Activated naive CD4-positive, alpha-beta T cell treated with anti-CD3 and anti-CD28 coated beads, Interleukin-2, amount 10 ng/mL, durations not matched to agents 7 days and 5 days (primary cell): Measurements from ENCODE around the gene BDKRB2.

Experiments used
- CTCF ChIA-PET: fragments of 350-600 bp; sonication (Branson Sonifier 250); formaldehyde crosslinking; loops from one replicate; lab custom pipeline; 2021; ENCODE audit warnings: antibody characterized with exemption; lab: Charles Lee
- DNase-seq: peaks from one replicate; pipeline ENCODE4 v3.0.0-alpha.2; 2020
- H3K27ac Mint-ChIP-seq: one replicate; pipeline ENCODE4 v1.8.0; 2021; ENCODE audit warnings: mild to moderate bottlenecking, moderate library complexity, mixed read lengths
- H3K27me3 Mint-ChIP-seq: one replicate; pipeline ENCODE4 v1.8.0; 2021; ENCODE audit warnings: mild to moderate bottlenecking, mixed read lengths
- H3K36me3 Mint-ChIP-seq: one replicate; pipeline ENCODE4 v1.8.0; 2021; ENCODE audit warnings: mixed read lengths
- H3K4me1 Mint-ChIP-seq: one replicate; pipeline ENCODE4 v1.8.0; 2021; ENCODE audit warnings: mixed read lengths
- H3K4me3 Mint-ChIP-seq: one replicate; pipeline ENCODE4 v1.8.0; 2021; ENCODE audit warnings: mild to moderate bottlenecking, moderate library complexity, mixed read lengths
- H3K9me3 Mint-ChIP-seq: one replicate; pipeline ENCODE4 v1.8.0; 2021; ENCODE audit warnings: mixed read lengths

Gene BDKRB2

DNA sequence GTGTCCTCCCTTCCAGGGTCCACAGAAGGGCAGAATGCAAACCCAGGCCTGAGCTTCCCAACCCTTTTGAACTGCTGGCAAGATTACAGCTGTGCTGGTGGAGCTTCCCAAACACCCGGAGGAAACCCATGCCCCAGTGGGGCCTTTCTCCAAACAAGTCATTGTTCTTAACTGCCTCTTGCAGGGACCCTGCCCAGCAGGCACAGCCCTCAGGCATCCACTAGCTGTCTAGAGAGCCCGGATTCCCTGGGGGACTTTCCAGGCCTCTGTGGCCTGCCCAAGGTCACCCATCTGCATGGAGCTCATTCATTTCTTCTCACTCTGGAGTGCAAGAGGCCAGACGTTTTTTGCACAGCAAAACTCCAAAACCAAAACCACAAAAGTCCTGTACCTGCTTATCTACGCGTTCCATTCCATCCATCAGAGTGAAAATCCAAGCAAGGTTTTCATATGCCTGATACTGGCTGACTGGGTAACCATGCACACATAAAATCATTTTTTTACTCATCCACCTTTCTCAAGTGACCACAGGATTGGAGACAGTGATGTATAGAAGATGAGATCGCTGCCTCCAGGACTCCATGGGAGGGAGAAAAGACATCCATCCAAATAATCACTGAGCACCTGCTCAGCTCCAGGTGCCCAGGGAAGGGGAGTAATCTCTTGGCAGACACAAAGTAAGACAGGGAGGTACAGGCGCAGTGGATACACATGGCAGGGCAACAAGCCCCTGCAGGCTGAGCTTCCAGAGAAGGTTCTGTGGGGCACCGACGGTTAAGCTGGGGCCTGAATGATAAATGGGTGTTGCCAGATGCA, 17.2 kb upstream of the BDKRB2 start:
- Mint-ChIP-seq H3K36me3 (no peaks in the 10 kb centered on the region), H3K4me1 (no peaks in the 10 kb centered on the region), H3K27me3 (peaks cover 7% of the 10 kb centered on the region), H3K9me3 (no peaks in the 10 kb centered on the region), H3K4me3 (no peak overlapping the region), H3K27ac (no peak overlapping the region)
- CTCF ChIA-PET = no interaction called here
- DNase-seq = no peak

DNA sequence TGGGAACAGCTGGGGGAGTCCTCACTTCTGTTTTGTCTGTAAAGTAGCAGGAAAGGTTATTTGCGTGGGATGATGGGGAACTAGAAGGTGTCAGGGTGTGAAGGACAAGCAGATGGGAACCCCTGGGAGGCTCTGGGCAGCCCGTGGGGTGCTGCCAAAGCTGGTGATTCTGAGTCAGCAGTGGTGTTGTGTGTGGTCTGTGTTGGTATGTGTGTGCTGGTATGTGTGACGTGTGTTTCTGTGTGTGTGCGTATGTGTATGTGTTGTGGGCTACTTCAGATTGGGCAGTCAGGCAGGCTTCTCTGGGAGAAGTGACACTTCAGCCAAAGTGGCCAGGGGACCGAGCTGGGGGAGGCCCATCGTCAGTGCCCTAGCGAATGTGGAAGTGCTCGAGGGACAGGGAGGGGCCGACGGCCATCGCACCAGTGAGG, 15.3 kb upstream of the BDKRB2 start:
- CTCF ChIA-PET = no interaction called here
- Mint-ChIP-seq H3K9me3 (no peaks in the 10 kb centered on the region), H3K27me3 (peaks cover 7% of the 10 kb centered on the region), H3K36me3 (no peaks in the 10 kb centered on the region), H3K4me1 (no peaks in the 10 kb centered on the region), H3K4me3 (no peak overlapping the region), H3K27ac (no peak overlapping the region)
- DNase-seq = no peak

DNA sequence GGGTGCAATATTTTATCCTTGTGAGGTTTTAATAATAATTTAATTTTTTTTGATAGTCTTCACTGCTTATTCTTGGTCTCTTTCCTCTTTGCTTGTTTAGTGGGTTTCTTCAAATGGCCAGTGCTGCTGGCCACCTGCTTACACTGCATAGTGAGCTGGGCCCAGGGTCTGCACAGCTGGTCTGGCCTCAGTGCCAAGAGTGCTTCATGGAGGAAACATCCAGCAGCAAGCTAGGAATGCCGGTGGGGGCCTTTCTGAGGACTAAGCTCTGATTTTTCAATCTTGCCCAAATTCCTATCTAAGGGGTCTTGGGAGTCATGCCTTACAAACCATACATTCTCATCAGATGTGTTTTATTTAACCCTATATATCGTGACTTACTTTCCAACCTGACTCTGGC, 13.3 kb upstream of the BDKRB2 start:
- CTCF ChIA-PET = no interaction called here
- H3K27ac Mint-ChIP-seq = no peak overlapping the region
- peaks cover 7% of the 10 kb centered on the region for H3K27me3 Mint-ChIP-seq
- no peak overlapping the region for H3K4me3 Mint-ChIP-seq
- H3K36me3 Mint-ChIP-seq = no peaks in the 10 kb centered on the region
- DNase-seq = no peak
- H3K4me1 Mint-ChIP-seq = peaks cover 2% of the 10 kb centered on the region
- H3K9me3 Mint-ChIP-seq = peaks cover 6% of the 10 kb centered on the region

DNA sequence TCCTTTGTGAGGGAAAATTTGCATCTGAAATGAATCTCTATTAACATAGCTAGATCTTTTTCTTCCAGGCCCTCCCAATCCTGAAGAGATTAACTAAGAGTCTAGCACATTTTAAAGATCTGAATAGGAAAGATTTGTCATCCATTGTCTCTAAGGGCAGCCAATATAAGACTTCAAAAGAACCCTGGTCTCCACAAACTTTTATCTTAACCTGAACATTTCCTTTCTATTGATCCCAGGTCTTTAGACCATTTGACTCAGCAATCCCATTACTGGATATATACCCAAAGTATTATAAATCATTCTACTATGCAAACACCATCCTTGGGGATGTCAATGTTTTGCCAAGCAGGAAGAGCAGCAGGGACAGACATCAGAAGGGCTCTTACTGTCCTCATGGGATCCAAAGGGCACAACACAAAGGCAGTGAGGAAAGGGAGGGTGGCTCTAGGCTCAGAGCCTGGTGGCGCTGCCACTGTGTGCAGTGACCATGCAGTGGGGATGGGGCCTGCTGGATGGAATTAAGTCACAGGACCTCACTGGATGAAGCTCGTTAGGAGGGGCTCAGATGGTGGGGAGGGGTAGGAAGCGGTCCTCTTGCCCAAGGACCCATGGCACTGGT, 12.7 kb upstream of the BDKRB2 start:
- Mint-ChIP-seq H3K4me3 (no peak overlapping the region), H3K36me3 (no peaks in the 10 kb centered on the region), H3K27ac (no peak overlapping the region), H3K4me1 (peaks cover 7% of the 10 kb centered on the region), H3K27me3 (peaks cover 7% of the 10 kb centered on the region), H3K9me3 (peaks cover 12% of the 10 kb centered on the region)
- DNase-seq = no peak
- CTCF ChIA-PET = no interaction called here

DNA sequence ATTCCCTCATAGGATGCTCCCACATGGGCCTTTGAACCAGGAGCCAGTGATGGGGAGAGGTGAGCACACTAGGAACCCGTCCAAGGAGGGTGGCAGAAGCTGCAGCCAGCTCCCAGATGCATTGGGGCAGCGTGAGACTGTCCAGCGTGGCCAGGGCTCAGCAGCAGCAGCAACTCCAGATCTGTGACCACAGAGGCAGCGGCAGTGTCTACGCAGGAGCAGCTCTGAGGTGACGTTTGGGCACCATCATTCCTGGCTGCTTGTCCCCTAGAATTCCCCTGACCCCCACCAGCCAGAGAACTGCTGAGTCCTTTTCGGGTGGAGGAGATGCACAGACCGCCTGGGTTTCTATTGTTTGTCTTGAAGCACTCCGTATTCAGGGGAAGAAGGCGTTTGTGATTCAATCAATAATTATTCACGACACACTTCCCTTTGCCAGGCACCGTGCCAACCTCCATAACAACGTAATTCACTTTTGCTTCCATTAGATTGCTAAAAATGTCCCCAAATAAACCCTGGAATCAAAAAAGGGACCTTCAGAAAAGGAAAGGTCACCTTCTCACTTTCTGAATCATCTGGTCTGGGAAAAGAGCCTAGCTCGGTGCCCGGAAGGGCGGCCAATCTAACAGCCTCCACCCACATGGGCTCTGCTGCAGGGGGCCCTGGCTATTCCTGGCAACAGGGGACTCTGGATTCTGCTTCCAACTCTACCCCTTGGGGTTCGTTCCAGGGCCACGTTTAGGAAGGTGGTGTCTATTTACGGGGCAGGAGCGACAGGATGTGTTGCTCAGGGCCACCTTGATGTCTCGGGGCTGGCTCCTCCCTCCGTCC, 11.4 kb upstream of the BDKRB2 start:
- no peak for DNase-seq
- peaks cover 7% of the 10 kb centered on the region for H3K27me3 Mint-ChIP-seq
- no peak overlapping the region for H3K27ac Mint-ChIP-seq
- CTCF ChIA-PET = no interaction called here
- peaks cover 15% of the 10 kb centered on the region for H3K4me1 Mint-ChIP-seq
- H3K9me3 Mint-ChIP-seq = peaks cover 13% of the 10 kb centered on the region
- no peak overlapping the region for H3K4me3 Mint-ChIP-seq
- H3K36me3 Mint-ChIP-seq = no peaks in the 10 kb centered on the region

DNA sequence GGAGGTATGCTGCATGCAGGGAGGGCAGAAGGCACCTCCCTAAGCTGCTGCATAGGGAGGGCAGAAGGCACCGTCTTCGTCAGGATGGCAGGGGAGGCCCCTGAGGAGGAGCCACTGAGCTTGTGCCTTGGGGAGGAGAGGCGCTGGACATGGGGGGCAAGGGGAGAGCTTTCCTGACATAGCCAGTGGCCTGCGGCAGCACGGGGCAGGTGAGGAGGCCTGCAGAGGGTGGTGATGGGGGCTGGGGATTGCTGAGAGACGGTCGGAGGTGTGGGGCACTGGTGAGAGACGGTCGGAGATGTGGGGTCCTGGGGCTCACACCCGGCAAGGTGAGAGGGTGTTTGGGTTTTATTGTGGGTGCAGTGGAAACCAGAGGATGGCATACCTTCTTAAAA, 10.4 kb upstream of the BDKRB2 start:
- Mint-ChIP-seq H3K4me3 (no peak overlapping the region), H3K27me3 (peaks cover 3% of the 10 kb centered on the region), H3K9me3 (peaks cover 13% of the 10 kb centered on the region), H3K4me1 (peaks cover 26% of the 10 kb centered on the region), H3K36me3 (no peaks in the 10 kb centered on the region), H3K27ac (no peak overlapping the region)
- DNase-seq = no peak
- CTCF ChIA-PET = no interaction called here

DNA sequence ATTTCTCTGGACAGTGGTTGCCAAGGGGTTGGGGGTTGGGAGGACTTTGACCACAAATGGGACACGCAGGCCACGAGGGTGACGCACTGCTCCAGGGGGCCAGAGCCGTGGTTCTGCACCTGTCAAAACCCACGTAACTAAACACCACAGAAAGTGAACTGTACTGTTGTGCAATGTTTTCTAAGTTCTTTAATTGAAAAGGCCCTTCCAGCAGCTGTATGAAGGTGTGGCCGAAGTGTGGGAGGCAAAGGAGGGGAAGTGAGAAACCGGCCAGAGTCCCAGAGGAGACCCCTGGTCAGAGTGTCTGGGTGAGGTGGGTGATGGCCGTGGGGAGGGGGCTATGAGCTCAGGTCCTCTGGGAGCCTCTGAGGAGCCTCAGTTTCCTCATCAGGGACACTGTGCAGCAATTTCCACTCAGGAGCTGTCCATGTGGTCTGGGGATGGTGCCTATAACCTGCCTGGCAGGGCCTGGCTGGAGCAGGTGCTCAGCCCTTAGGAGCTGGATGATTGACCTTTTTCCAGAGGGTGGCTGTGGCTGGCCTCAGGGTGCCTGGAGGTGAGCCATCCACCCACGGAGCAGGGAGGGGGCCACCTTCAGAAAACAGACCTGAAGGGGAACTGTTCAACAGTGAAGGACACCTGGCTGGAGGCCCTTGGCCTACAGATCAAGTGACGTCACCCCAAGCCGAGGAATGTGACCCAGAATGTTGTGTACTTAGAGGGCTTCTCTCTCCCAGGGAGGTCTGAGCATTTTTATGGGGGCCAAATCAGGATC, 9.8 kb upstream of the BDKRB2 start:
- Mint-ChIP-seq H3K4me3 (no peak overlapping the region), H3K36me3 (no peaks in the 10 kb centered on the region), H3K27me3 (no peaks in the 10 kb centered on the region), H3K27ac (no peak overlapping the region), H3K4me1 (peaks cover 27% of the 10 kb centered on the region), H3K9me3 (peaks cover 13% of the 10 kb centered on the region)
- DNase-seq = no peak
- CTCF ChIA-PET = no interaction called here

DNA sequence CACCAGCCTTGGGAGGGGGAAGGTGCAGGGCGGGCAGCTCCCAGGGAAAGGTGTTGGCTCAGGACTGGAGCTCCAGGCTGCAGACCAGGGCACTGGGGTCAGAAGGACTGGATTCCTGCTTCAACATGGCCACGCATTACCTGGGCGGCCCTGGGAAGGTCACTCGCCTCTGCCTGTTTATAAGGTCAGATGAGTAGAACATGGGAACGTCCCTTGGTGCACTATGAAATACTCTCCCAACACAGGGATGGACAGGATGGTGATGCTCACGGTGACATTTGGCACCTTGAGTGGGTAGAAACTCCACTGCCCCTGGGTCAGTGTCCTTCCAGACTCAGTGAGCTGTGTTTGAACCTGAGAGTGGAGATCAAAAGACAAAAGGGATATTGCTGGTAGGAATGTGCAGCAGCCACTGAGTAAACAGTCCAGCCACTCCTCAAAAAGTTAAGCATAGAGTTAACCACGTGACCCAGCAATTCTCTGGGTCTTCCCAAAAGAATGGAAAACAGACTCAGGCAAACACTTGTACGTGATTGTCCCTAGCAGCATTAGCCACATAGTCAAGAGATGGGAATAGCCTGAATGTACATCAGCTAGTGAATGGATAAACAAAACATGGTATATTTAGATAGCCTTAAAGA, 9.1 kb upstream of the BDKRB2 start:
- no peaks in the 10 kb centered on the region for H3K36me3 Mint-ChIP-seq
- CTCF ChIA-PET = no interaction called here
- peaks cover 27% of the 10 kb centered on the region for H3K4me1 Mint-ChIP-seq
- H3K9me3 Mint-ChIP-seq = peaks cover 13% of the 10 kb centered on the region
- H3K27ac Mint-ChIP-seq = no peak overlapping the region
- H3K4me3 Mint-ChIP-seq = no peak overlapping the region
- no peak for DNase-seq
- no peaks in the 10 kb centered on the region for H3K27me3 Mint-ChIP-seq

DNA sequence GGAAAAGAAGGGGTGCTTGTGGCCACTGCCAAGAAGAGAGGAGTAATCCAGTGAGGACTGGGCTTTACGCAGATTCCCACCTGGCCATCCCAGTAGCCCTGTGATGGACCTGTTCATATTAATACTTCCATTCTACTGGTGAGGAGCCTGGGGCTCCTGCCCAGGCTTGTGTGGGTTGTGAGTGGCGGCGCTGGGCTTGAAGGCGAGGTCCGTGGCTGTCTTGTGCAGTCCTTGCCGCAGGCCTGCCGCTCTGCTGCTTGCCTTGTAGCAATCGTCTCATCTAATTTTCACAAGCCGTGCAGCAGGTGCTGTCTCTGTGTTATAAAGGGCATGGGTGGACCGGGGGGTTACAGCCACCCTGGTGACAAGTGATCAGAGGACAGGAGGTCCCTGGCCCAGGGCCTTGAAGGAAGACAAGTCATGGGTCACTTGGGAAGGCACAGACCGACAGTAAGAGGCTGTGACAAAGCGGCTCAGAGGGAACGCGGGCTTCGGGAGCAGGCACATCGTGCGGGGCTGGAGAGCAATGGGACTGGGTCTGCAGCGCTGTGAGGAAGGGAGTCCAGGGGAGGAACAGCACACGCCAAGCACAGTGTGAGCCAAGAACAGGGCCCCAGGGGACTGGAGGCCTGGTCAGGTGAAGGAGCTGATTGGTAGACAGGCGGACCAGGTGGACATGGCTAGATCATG, 7.3 kb upstream of the BDKRB2 start:
- no peak overlapping the region for H3K27ac Mint-ChIP-seq
- CTCF ChIA-PET = no interaction called here

DNA sequence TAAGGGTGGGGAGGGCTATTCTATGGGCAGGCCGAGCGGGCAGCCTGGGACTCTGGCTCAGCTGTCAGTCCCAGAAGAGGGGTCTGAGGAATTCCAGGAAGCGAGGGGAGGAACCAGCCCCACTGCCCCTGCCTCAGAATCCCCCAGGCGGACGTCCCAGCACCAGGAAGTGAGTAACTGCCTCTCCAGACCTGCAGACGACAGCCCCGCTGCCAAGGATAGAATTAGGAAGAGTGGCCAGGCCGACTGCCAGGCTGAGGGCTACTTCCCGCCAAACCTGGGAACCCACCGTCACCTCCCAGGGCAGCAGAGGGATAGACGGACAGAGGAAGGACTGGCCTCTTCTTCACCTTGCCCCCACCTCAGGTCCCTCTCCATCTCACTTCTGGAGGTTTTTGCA, 6.7 kb upstream of the BDKRB2 start:
- no peak overlapping the region for H3K4me3 Mint-ChIP-seq

More for the DNA sequence above, 7.3 kb upstream of the BDKRB2 start:
- H3K4me1 Mint-ChIP-seq = peaks cover 27% of the 10 kb centered on the region
- H3K36me3 Mint-ChIP-seq = no peaks in the 10 kb centered on the region
- H3K27me3 Mint-ChIP-seq = peaks cover 5% of the 10 kb centered on the region
- peaks cover 13% of the 10 kb centered on the region for H3K9me3 Mint-ChIP-seq
- no peak for DNase-seq
- no peak overlapping the region for H3K4me3 Mint-ChIP-seq

DNA sequence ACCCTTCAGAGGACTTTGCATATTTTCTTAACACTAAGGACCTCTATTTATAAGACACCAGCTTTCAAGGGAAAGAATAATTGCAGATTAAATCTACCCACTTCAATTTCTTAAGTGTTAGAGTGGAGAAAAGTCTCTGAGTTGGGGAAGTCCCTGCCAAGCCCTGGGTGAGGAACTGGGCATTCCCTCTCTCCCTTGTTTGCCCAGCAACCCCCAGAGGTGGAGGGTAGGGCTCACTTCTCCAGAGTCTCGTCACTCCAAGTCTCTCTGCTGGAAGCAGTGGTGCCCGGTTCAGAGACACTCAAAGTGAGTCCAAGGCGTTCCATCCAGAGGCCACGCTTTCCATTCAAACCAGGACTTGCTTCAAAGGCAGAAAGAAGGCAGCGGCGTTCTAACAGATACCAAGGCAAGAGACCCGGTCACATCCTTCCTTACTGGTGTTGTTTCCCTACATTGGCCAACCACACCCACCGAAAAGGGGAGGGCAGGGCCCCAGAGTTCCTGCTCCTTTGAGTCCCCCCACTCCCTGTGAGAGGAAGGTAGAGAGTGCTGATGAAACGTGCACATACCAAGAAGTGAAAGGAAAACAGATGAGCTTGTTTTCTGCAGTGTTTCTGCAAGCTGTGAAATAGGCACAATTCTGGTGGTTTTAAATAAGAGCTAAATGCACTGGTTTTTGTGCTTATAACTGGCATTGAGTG, 6.1 kb upstream of the BDKRB2 start:
- CTCF ChIA-PET = no interaction called here
- H3K27me3 Mint-ChIP-seq = peaks cover 16% of the 10 kb centered on the region
- peak overlapping the region; percentile 18 for H3K4me3 Mint-ChIP-seq
- H3K27ac Mint-ChIP-seq = peak overlapping the region; percentile 49
- no peaks in the 10 kb centered on the region for H3K36me3 Mint-ChIP-seq
- peaks cover 13% of the 10 kb centered on the region for H3K9me3 Mint-ChIP-seq
- DNase-seq = peak; percentile 60
- peaks cover 27% of the 10 kb centered on the region for H3K4me1 Mint-ChIP-seq

More for the DNA sequence above, 6.7 kb upstream of the BDKRB2 start:
- Mint-ChIP-seq H3K27ac (no peak overlapping the region), H3K9me3 (peaks cover 13% of the 10 kb centered on the region), H3K36me3 (no peaks in the 10 kb centered on the region), H3K27me3 (peaks cover 10% of the 10 kb centered on the region), H3K4me1 (peaks cover 27% of the 10 kb centered on the region)
- no peak for DNase-seq
- CTCF ChIA-PET = no interaction called here

DNA sequence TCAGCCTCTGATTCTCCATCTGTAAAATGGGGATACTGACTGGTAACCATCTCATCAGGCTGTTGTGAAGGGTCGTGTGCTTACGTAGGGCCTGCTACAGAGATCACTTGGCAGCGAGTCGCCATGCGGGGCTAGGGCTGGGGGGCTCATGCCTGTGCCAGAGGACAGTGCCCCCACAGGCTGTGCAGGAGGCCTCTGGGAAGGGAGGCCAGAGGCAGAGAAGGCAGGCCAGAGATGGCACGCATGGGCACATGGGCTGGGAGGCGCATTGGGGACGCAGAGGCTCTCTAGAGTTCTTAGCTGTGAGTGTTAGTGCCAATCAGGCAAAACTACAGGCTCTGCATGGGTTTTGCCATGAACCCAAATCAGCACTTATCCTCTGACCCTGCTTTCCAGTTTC, 3.5 kb upstream of the BDKRB2 start:
- no peaks in the 10 kb centered on the region for H3K36me3 Mint-ChIP-seq
- DNase-seq = no peak
- H3K27me3 Mint-ChIP-seq = peaks cover 42% of the 10 kb centered on the region
- no peak overlapping the region for H3K27ac Mint-ChIP-seq
- H3K9me3 Mint-ChIP-seq = peaks cover 9% of the 10 kb centered on the region
- peaks cover 27% of the 10 kb centered on the region for H3K4me1 Mint-ChIP-seq
- CTCF ChIA-PET = no interaction called here
- no peak overlapping the region for H3K4me3 Mint-ChIP-seq

DNA sequence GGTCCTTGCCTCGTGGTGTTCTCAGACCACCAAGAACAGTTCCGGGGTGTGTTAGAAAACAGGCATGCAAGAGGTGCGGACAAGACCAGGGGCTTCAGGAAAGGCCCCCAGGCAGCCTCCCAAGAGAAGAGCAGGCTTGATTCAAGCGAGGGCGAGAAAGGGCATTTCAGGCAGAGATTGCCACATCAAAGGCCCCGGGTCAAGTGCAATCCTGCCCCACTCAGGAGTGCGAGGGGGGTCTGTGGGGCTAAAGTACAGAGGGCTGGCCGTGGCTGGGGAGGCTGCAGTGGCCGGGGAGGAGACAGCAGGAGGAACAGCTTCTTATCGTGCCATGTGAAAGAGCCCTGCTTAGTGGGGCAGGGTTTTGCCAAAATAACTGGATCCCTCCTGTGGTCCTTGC, 2.7 kb upstream of the BDKRB2 start:
- Mint-ChIP-seq H3K27me3 (peaks cover 44% of the 10 kb centered on the region), H3K4me3 (no peak overlapping the region), H3K4me1 (peaks cover 20% of the 10 kb centered on the region), H3K36me3 (no peaks in the 10 kb centered on the region), H3K27ac (no peak overlapping the region), H3K9me3 (peaks cover 1% of the 10 kb centered on the region)
- no peak for DNase-seq
- CTCF ChIA-PET = no interaction called here
